Activated CD4-positive, alpha-beta T cell treated with anti-CD3 and anti-CD28 coated beads for 4 hours (primary cell): ENCODE data around the gene DBNL.
"Not testable (repeated sequence)": the region's sequence is repeated elsewhere in the genome, so short reads cannot be mapped to it uniquely, and the experiment has no call there.

Source experiments
- DNase-seq, 2 donors: peaks; one replicate each; pipeline ENCODE4 v3.0.0-alpha.2; 2020

The DBNL gene

DNA sequence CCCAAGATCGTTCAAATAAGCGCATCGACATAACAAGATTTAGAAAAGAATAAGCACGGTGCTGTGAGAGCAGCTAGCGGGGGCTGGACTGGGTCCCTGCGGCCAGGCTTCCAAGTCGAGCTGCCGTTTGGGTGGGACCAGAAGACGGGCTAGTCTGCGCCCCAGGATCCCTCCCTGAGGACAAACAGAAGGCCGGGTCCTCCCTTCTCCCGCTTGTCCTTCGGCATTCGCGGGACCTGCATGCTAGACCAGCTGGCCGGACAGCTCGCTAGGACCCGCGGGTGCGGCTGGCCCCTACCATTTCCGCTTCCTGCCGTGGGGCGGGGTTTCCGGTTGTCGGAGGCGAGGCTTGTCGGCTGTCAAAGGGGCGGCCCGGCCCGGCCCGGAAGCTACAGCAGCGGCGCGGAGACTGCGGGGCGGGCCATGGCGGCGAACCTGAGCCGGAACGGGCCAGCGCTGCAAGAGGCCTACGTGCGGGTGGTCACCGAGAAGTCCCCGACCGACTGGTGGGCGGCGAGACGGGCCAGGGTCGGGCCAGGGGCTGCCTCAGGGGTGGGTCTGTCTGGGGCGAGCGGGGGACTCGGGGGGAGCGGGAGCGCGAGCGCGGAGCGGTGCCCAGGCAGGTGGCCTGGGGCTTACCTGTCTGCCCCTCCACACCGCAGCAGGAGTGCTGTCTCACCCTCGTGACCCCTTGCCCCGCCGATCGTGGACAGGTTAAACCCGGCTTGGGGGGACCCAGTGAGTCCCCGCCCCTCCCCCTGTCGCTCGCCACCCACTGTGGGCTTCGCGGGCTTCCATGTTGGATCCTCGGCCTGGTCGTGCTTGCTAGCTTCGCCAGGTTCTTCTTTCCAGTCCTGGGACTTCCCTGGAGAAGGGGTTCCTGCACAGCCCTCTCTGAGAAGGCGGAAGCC is at the start of gene DBNL:
Gene DBNL (plus strand): TSS at position 388 of the 911 bp plus-strand sequence. CDS start 36 bp downstream, at position 424.
- DNase-seq = peak; percentile 82 to 85

DNA sequence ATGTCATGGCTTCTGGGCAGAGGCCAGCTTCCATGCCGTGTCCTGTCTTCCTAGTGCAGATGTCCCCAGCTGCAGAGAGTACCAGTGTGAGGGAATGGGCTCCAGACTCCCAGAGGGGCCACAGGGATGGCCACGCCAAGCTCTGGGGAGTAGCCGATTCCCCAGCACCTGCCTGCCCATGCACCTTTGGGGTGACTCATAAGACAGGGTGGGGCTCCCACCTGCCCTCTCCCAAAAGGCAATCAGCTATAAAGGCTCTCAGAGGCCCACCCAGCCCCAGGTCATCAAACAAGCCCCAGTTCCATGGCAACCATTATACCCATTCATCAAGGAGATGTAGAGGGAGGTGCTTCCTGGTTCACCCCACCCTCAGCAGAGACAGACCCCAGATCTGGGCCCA is 47.0 kb upstream of the DBNL start, which contains the start of gene SPDYE1:
Gene SPDYE1 (plus strand): TSS at position 366 of the 400 bp plus-strand sequence. CDS start 2,053 bp downstream, outside the sequence.
- DNase-seq = not testable (repeated sequence)

DNA sequence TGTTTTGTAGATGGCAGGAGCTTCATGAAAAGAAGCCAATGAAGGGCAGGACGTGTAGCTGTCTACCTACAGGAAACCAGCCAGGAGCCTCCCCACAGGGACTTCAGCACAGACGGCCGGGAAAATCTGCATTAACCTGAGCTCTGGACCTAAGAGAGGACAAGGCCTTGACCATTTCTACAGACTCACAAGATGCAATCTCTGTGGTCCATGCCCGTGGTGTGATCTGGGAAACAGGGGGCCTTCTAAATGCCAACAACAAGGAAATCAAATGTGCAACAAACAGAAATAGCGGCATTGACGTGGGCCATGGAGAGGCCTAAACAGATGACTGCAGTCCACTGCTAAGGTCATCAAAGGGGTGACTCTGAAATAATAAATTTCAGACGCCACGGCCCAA is 32.4 kb upstream of the DBNL start:
- DNase-seq = not testable (repeated sequence)

DNA sequence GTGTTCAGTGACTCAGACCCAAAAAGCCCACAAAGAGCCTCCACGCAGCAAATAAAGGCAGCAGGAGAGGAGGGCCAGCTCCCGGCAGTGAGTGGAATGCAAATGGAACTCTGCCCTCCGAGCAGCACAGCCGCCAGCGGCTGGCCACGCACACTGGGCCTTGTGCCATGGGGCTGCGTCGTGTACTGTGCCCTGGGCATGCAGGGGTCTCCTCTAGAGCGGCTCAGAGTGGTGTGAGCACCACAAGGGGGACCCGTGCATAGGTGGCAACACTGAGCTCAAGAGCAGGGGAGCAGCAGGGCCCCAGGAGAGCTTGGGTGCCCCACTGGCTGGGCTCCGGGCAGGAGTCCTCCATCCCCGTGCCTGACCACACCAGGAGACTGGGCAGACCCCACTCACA is 29.4 kb upstream of the DBNL start:
- not testable (repeated sequence) for DNase-seq

DNA sequence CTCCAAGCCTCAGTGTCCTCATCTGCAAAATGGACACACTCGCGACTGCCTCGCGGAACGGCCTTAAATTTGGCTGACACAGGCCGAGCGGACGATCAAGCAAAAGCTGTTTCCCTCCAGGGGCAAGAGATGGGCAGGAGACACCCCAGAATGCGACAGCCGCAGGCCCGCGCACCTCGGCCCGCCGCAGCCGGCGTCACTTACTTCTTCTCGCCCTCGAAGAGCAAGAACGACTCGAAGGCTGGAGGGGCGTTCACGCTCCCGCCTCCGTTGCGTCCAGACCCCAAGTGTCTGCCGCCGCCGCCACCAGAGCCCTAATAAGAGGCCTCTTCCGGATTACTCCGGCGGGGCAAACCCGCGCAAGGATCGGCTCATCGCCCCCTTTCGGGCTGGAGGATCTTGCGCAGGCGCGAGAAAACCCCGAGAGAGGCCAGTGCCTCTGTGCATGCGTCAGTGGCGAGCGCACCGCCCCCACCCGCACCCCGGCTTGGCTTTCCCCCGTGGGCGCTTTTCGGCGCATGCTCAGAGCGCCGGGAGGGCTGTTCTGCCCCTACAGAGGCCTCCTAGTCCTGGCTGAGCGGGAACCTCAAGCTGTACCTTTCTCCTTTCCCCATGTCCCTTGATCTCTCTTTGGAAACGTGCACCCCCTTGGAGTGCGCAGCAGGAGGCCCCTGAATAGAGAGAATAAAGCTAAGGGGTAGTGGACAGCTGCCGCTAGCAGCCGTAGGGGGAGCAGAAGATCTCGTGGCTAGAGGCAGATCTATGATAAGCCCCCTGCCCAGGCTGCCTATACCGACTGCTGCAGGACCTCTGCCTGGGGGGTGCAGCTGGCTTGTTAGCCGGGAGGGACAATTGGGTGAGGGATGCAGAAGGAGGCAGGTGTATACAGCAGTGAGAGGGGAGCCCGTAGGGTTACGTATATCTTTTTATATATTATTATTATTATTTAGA is 25.4 kb upstream of the DBNL start:
- peak; percentile 99 for DNase-seq

DNA sequence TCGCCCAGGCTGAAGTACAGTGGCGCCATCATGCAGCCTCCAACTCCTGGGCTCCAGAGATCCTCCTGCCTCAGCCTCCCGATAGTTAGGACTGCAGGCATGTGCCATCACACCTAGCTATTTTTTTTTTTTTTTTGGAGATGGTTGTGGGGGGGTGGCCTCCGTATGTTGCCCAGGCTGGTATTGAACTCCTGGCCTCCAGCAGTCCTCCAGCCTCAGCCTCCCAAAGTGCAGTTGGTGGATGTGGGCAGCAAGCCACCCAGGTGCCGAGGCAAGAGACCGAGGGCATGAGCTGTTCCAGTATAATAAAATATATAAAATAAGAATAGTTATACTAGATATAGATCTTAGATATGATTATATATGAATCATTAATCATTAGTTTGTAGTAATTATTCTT is 24.7 kb upstream of the DBNL start:
- not testable (repeated sequence) for DNase-seq

DNA sequence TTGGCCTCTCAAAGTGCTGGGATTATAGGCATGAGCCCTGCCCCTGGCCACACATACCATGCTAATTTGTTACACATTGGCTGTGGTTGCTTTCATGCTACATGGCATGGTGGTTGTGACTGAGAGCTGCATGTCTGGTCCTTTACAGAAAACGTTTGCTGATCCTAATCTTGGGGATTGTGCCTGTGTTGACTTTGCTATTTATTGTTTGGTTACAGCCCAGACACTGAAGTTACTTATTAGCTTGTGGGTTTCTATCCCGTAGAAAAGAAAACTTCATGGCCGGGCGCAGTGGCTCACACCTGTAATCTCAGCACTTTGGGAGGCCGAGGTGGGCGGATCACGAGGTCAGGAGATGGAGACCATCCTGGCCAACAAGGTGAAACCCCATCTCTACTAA is 22.4 kb upstream of the DBNL start:
- DNase-seq = not testable (repeated sequence)

DNA sequence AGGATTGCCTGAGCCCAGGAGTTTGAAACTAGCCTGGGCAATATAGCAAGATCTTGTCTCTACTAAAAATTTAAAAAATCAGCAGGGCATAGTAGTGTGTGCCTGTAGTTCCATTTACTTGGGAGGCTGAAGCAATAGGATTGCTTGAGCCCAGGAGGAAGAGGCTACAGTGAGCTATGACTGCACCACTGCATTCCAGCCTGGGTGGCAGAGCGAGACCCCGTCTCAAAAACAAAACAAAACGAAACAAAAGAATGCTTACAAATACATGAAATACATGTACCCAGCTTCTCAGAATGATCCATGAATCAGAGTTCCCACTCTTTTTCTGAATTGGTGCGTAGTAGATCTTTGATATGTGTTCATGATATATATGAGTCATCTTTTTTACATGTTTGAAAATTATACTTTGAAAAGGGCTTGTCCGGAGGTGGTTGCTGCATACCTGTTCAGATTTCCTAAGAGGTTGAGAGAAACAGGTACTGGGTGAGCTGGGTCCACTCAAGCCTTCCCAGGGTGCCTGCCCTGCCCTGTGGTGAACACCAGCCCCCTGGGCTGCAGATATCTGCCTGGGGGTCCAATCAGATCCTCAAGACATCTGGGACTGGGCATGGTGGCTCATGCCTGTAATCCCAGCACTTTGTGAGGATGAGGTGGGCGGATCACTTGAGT is 21.6 kb upstream of the DBNL start:
- DNase-seq = not testable (repeated sequence)

DNA sequence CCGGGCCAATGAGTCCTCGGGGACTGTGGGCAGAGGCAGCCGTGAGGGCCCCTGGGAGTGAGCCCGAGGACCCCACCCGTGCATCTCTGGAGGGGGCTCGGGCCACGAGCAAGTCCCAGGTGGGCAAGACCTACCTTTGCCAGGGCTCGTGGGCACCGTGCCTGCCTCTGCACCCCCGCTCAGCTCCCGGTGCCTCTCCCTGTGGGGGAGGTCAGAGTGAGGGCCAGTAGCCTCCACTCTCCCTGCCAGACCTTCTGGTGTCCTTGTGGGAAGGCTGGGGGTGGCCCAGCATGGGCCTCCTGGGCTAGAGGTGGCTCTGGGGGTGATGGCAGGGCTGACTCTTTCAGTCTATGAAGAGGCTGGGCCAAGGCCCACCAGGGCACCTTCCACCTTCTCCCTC is 15.1 kb upstream of the DBNL start:
- not testable (repeated sequence) for DNase-seq

DNA sequence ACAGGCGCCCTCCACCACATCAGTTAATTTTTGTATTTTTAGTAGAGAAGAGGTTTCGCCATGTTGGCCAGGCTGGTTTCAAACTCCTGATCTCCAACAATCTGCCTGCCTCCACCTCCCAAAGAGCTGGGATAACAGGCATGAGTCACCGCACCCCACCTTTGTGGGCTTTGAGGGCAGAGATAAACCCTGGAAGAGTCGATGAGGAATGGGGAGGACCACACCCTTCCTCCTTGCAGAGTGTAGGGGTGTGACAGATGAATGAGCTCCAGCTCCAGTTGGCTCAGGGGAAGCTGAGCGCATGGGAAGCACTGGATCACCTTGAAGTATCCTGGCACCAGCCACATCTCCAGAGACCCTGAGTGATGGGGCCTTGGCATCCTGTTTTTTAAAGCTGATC is 14.5 kb upstream of the DBNL start:
- not testable (repeated sequence) for DNase-seq

DNA sequence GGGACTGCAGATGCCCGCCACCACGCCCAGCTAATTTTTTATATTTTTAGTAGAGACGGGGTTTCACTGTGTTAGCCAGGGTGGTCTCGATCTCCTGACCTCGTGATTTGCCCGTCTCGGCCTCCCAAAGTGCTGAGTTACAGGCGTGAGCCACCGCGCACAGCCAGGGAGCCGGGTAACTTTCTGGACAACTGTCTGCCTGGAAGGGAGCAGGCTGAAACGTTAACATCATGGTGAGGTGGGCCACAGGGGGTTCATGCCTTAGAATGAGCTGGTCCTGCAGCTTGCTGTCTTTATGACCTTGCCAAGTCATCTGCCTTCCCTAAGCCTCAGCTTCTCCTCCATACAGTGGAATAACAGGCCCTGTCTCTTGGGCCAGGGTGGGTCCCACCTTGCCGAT is 13.2 kb upstream of the DBNL start:
- not testable (repeated sequence) for DNase-seq

DNA sequence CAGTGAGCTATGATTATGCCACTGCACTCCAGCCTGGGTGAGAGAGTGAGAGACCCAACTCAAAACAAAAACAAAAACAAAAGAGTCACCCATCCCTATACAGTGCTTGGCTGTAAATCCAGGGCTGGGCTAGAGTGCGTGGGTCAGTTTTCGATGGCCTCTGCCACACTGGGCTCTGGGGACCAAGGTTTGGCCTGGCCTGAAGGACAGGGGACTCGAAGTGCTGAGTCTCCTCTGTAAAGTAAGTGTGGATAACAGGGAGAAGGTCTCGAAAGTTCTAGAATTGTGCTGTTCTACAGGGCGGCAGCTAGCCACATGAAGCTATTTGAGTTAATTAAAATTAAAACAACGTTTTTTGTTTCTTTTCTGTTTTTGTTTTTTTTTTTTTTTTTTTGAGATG is 12.5 kb upstream of the DBNL start:
- DNase-seq = not testable (repeated sequence)

DNA sequence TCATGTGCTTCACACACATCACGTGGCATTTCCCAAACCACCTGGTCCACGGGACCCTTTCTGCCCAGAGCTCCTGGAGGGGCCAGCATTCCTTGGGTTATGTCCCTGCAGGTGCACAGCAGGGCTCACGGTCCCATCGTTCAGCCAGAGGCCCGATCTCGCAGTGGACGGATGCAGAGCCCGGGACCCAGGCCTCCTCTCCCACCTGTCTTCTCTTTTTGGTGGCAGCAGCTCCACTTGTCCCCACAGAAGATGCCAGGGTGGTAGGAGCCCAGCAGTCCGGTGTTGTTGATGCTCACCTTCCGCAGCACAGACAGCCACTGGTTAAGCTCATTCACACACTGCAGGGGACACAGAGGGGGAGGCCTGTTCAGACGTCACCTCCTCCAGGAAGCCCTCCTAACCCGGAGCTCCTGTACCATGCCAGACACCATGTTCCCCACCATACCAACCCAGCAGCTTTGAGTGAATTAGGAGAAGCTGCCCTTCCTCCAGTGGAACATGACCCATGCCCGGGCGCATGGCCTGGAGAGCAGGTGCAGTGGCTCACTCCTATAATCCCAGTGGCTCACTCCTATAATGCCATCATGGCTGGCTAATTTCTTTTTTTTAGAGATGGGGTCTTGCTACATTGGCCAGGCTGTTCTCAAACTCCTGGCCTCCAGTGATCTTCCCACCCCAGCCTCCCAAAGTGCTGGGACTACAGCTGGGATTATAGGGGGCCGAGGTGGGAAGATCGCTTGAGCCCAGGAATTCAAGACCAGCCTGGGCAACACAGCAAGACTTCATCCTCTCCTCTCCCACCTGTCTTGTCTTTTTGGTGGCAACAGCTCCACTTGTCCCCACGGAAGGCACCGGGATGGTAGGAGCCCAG is 10.3 kb upstream of the DBNL start:
- not testable (repeated sequence) for DNase-seq

DNA sequence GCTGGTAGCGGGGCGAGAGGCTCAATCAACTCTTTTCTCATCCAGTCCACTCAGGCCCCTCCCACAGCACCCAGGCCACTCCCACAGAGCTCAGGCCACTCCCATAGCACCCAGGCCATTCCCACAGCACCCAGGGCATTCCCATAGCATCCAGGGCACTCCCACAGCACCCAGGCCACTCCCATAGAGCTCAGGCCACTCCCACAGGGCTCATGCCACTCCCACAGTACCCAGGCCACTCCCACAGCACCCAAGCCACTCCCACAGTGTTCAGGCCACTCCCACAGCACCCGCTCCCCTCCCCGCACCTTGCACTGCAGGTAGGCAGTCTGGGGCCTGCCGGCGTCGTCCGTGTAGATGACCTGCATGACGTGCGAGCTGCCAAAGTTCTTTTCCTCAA is 8.1 kb upstream of the DBNL start:
- peak in 1 of 2 donors; percentile 26 for DNase-seq

DNA sequence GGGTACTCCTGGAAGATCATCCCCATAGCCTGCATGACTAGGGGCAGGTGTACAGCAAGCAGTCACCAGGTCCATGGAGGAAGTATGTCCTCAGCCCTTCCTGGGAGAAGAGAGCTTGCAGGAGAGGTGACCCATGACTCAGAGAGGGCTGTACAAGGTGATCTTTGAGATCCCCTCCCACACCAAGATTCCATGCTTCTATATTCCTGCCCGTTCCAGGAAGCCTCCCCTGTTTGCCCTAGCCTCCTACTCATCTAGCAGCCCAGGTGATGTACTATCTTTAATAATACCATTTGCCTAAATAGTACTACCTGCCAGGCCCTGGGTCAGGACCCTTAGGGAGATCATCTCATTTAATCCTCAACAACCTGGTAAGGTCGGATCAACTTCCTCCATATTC is 6.6 kb upstream of the DBNL start:
- not testable (repeated sequence) for DNase-seq

DNA sequence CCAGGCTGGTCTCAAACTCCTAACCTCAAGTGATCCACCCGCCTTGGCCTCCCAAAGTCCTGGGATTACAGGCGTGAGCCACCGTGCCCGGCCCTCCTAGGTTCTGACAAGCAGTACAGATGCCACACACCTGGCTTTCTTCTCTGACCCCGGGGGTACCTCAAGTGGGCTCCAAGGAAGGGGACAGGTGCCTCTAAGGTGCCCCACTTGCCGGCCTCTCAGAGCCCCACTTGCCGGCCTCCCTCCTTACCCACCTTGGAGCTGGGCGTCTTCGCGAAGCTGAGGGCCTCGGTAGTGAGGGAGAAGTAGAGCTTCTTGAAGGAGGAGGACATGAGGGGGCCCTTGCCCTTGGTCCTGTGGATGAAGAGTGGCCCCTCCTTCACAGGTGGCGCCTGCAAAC is 5.9 kb upstream of the DBNL start:
- not testable (repeated sequence) for DNase-seq

DNA sequence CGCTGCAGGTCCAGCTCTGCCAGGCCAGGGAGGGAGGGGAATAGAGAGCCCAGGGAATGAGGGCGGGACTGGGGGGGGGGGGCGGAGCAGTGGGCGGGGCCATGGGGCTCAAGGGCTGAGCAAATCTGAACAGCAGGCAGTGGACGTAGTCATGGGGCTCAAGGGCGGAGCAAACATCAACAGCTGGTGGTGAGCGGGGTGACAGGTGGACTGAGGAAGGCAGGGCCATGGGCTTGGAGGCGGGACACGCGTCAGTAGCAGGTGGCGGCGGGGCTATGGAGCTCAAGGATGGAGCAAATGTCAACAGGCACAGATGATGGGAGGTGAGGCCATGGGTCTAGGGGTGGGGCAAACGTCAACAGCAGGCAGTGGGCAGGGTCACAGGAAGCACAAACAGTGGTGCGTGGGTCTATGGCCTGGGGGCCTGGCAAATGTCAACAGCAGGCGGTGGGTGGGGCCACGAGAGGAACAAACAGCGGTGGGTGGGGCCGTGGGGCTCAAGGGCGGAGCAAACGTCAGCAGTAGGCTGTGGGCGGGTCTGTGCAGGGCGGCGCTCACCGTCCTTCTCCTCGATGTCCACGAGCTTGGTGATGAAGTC is 5.4 kb upstream of the DBNL start:
- peak; percentile 86 to 89 for DNase-seq

DNA sequence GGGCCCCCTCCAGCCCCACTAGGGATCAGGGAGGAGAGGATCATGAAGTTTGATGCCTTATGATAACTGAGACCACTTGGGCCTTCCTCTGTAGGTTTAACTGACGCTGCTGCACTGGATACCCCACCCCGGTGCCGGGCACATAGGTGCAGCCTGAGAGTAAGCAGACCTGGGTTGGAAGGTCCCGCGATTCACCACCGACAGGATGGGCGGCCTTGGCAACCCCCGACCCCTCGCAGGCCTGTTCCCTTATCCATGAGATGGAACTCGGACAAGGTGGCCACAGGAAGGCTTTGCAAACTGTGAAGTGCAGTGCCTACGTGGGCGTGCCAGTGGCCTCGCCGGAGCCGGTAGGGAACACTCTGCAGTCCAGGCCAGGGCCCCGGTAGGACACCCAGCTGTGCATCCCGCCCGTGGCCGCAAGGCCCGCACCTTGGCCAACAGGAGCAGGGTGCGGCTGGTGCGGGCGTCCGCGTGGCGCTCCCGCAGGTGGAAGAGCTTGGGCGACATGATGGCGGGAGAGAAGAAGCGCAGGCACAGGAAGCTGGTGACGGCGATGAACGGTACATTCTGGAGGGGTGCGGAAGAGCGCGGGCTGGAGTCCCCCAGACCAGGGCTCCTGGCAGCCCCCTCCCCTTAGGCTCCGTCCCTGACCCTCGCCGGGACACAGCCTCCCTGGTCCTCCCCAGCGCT is 4.6 kb upstream of the DBNL start:
- DNase-seq = not testable (repeated sequence)

DNA sequence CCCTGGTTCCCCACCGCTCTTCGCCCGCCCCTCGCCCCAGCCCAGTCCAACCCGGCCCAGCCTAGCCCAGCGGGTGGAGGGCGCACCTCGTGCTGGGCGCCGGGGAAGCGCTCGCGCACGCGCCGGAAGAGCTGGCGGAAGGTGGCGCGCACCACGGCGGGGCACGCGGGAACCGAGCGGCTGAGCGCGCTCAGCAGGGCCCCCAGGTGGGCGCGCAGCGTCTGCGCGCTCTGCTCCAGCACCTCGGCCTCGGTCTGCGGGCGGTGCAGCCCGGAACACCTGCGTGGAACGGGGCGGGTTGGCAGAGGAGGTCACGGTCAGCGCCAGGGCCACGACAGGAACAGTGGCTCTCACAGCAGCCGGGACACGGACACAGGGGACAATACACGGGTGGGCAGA is 4.0 kb upstream of the DBNL start:
- DNase-seq = peak; percentile 54 to 68

DNA sequence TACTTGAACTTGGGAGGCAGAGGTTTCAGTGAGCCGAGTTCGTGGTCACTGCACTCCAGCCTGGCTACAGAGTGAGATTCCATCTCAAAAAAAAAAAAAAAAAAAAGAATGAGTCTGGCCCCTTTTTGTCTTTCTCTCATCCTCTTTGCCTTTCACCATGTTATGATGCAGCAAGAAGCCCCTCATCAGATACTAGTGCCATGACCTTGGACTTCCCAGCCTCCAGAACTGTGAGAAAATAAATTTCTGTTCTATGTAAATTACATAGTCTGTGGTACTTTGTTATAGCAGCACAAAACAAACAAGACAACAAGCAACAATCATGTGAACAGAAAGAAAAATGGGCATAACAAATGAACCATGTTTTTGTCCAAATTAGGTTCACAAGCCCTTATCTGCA is 2.3 kb upstream of the DBNL start:
- no peak for DNase-seq

DNA sequence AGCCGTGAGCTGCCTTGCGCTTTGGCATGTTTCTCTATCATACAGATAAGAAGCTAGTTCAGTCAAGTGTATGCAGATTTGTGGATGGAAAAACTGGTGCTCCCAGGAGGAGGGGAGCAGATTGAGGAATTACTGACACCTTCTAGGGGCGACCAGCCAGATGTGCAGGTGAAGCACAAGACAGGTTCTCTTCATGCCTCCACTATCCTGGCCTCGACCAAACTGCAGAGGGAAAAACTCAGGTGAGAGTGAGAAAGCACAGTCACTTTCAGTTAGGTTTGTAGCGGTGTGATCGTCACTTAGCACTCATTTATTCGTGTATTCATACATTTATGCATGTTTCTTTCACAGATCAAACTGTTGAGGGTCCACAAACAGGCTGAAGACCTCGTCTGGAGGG is 600 bp upstream of the DBNL start:
- DNase-seq = no peak
